ENCODE data around the gene SNX17. TPM values are rescaled to one million over a fixed set of nuclear protein-coding genes. Genes with fewer than 3 reads are reported as not detected.
"Not testable (repeated sequence)": the region's sequence is repeated elsewhere in the genome, so short reads cannot be mapped to it uniquely, and the experiment has no call there.

SNX17 gene
- total RNA-seq, 4 donors from 2014 or later, result 84.7 to 151 (median 124) TPM

- no peak overlapping the region for H3K27ac ChIP-seq (replicated peaks in 1 of 4)
- no peak overlapping the region for H3K4me3 ChIP-seq
- no peaks in the 10 kb centered on the region for H3K4me1 ChIP-seq
- no peak for TF ChIP-seq POLR2A (IDR thresholded peaks at IDR 0.05; ENCODE audit: low read depth)
- TF ChIP-seq CTCF (IDR thresholded peaks at IDR 0.05), result no peak
- no peak for TF ChIP-seq POLR2AphosphoS5 (IDR thresholded peaks at IDR 0.05)
- no peak for TF ChIP-seq EP300 (IDR thresholded peaks at IDR 0.05)
- intact Hi-C loops (cut with DNase I), result no loop called here
- no peak for DNase-seq (ENCODE audit: extremely low spot score)
- H3K9me3 ChIP-seq, result no peaks in the 10 kb centered on the region
- no peaks in the 10 kb centered on the region for H3K36me3 ChIP-seq
- no peaks in the 10 kb centered on the region for H3K27me3 ChIP-seq
Observed at GRCh38 chr2:27420996-27421395, 50.6 kb downstream of the SNX17 start.

GRCh38 chr2:27421660-27422250 lies 51.3 kb downstream of the SNX17 start:
- intact Hi-C loops (cut with DNase I), result no loop called here
- TF ChIP-seq POLR2A (IDR thresholded peaks at IDR 0.05; ENCODE audit: low read depth) (no peak), EP300 (IDR thresholded peaks at IDR 0.05) (no peak), CTCF (IDR thresholded peaks at IDR 0.05) (no peak), POLR2AphosphoS5 (IDR thresholded peaks at IDR 0.05) (no peak)
- no peak overlapping the region for H3K4me3 ChIP-seq

GRCh38 chr2:27422958-27423357 lies 52.5 kb downstream of the SNX17 start:
- no peak overlapping the region for H3K27ac ChIP-seq (replicated peaks in 1 of 4)
- no peaks in the 10 kb centered on the region for H3K9me3 ChIP-seq
- WGBS, result 96% methylated on average over 3 of the region's 3 CpGs
- no peaks in the 10 kb centered on the region for H3K27me3 ChIP-seq
- no peaks in the 10 kb centered on the region for H3K36me3 ChIP-seq
- H3K4me1 ChIP-seq, result peaks cover 5 to 7% (median 5%) of the 10 kb centered on the region in 4 donors
- H3K4me3 ChIP-seq, result no peak overlapping the region
- no peak for TF ChIP-seq EP300 (IDR thresholded peaks at IDR 0.05)
- TF ChIP-seq CTCF (IDR thresholded peaks at IDR 0.05), result no peak
- TF ChIP-seq POLR2A (IDR thresholded peaks at IDR 0.05; ENCODE audit: low read depth), result no peak
- no peak for TF ChIP-seq POLR2AphosphoS5 (IDR thresholded peaks at IDR 0.05)
- intact Hi-C loops (cut with DNase I), result no loop called here
- DNase-seq (ENCODE audit: extremely low spot score), result no peak

More at GRCh38 chr2:27421660-27422250, 51.3 kb downstream of the SNX17 start:
- Histone ChIP-seq H3K4me1 (no peaks in the 10 kb centered on the region), H3K9me3 (no peaks in the 10 kb centered on the region), H3K27ac (replicated peaks in 1 of 4) (no peak overlapping the region), H3K36me3 (no peaks in the 10 kb centered on the region), H3K27me3 (no peaks in the 10 kb centered on the region)
- DNase-seq (ENCODE audit: extremely low spot score), result no peak
- WGBS, result 82% methylated on average over 4 of the region's 4 CpGs

- H3K4me1 ChIP-seq, result peaks cover 11 to 18% (median 13%) of the 10 kb centered on the region in 4 donors
- not testable (repeated sequence) for H3K27ac ChIP-seq (replicated peaks in 1 of 4); H3K36me3 ChIP-seq; H3K9me3 ChIP-seq; DNase-seq (ENCODE audit: extremely low spot score); H3K27me3 ChIP-seq; H3K4me3 ChIP-seq
- 96% methylated on average over 10 of the region's 10 CpGs for WGBS
- intact Hi-C loops (cut with DNase I), result loop anchor here (5.0 kb wide), 1 partner anchor 62 kb away; the partner anchor contains the start of gene IFT172
Observed at GRCh38 chr2:27425039-27425438, 54.6 kb downstream of the SNX17 start.

Other genes starting within 250 kb of the SNX17 start
- under 1 TPM in 1 of 4 donors, not detected in 3; 0.92 TPM for gene ABHD1, start 246.8 kb upstream of the SNX17 start, total RNA-seq
- gene PREB, start 236.0 kb upstream of the SNX17 start, total RNA-seq, result 10 to 100 TPM; 39.9 to 64.7 (median 48.3) TPM
- gene PRR30, start 231.2 kb upstream of the SNX17 start, total RNA-seq, result not detected
- not detected for gene TCF23, start 221.6 kb upstream of the SNX17 start, total RNA-seq
- 100 to 1,000 TPM; 118 to 143 (median 130) TPM for gene ATRAID, start 158.6 kb upstream of the SNX17 start, total RNA-seq
- 10 to 100 TPM in 3 of 4 donors, 1 to 10 TPM in 1; 7.5 to 21.5 (median 13.6) TPM for gene SLC5A6, start 158.3 kb upstream of the SNX17 start, total RNA-seq
- gene CAD, start 153.2 kb upstream of the SNX17 start, total RNA-seq, result 10 to 100 TPM; 12.4 to 28.3 (median 16.6) TPM
- not detected for gene SLC30A3, start 107.6 kb upstream of the SNX17 start, total RNA-seq
- under 1 TPM in 1 of 4 donors, not detected in 3; 0.42 TPM for gene DNAJC5G, start 95.2 kb upstream of the SNX17 start, total RNA-seq
- under 1 TPM in 1 of 4 donors, not detected in 3; 0.32 TPM for gene TRIM54, start 88.2 kb upstream of the SNX17 start, total RNA-seq
- gene UCN, start 62.2 kb upstream of the SNX17 start, total RNA-seq, result 1 to 10 TPM; 1.8 to 6.1 (median 3.3) TPM
- gene MPV17, start 47.5 kb upstream of the SNX17 start, total RNA-seq, result 10 to 100 TPM; 46.7 to 70.2 (median 60.6) TPM
- 10 to 100 TPM; 27.5 to 44.3 (median 31.6) TPM for gene GTF3C2, start 13.9 kb upstream of the SNX17 start, total RNA-seq
- gene EIF2B4, start 278 bp upstream of the SNX17 start, total RNA-seq, result 10 to 100 TPM; 39.0 to 50.1 (median 44.9) TPM
- gene ZNF513, start 10.1 kb downstream of the SNX17 start, total RNA-seq, result 10 to 100 TPM in 3 of 4 donors, 1 to 10 TPM in 1; 8.3 to 14.5 (median 11.4) TPM
- 10 to 100 TPM; 46.1 to 71.8 (median 62.7) TPM for gene PPM1G, start 39.0 kb downstream of the SNX17 start, total RNA-seq
- 10 to 100 TPM; 74.8 to 96.0 (median 85.8) TPM for gene NRBP1, start 58.0 kb downstream of the SNX17 start, total RNA-seq
- gene KRTCAP3, start 71.8 kb downstream of the SNX17 start, total RNA-seq, result under 1 TPM in 1 of 4 donors, not detected in 3; 0.45 TPM
- 10 to 100 TPM; 12.1 to 29.7 (median 25.0) TPM for gene IFT172, start 119.1 kb downstream of the SNX17 start, total RNA-seq
- 10 to 100 TPM in 2 of 4 donors, 1 to 10 TPM in 2; 3.3 to 12.6 (median 9.8) TPM for gene FNDC4, start 124.6 kb downstream of the SNX17 start, total RNA-seq
- gene GCKR, start 126.2 kb downstream of the SNX17 start, total RNA-seq, result under 1 TPM in 1 of 4 donors, not detected in 3; 0.23 TPM
- gene ZNF512, start 212.4 kb downstream of the SNX17 start, total RNA-seq, result 10 to 100 TPM; 29.5 to 39.3 (median 33.7) TPM

Data from esophagus muscularis mucosa (tissue), 4 donors.